Activated CD8-positive, alpha-beta T cell treated with anti-CD3 and anti-CD28 coated beads, Interleukin-2, amount 10 ng/mL, durations not matched to agents 7 days and 5 days (primary cell): ENCODE measurements around the gene CD58. TPM values are rescaled to one million over a fixed set of nuclear protein-coding genes. Genes with fewer than 3 reads are reported as not detected.
"Not testable (repeated sequence)": the region's sequence is repeated elsewhere in the genome, so short reads cannot be mapped to it uniquely, and the experiment has no call there.

ENCODE experiments used
- ATAC-seq: fragments of 150-1000 bp; cut with Tn5 transposase; one replicate; pipeline ENCODE4 v1.10.0; 2021; ENCODE audit warnings: moderate library complexity
- CTCF ChIA-PET: fragments of 350-600 bp; sonication (Branson Sonifier 250); formaldehyde crosslinking; loops from one replicate; lab custom pipeline; 2021; ENCODE audit warnings: antibody characterized with exemption; lab: Charles Lee
- POLR2A ChIA-PET: fragments of 350-600 bp; sonication (Branson Sonifier 250); formaldehyde crosslinking; loops from one replicate; lab custom pipeline; 2021; ENCODE audit warnings: antibody characterized with exemption; lab: Charles Lee
- DNase-seq: peaks from one replicate; pipeline ENCODE4 v3.0.0-alpha.2; 2020
- H3K27ac Mint-ChIP-seq: one replicate; pipeline ENCODE4 v1.8.0; 2021; ENCODE audit warnings: mild to moderate bottlenecking, mixed read lengths
- H3K27me3 Mint-ChIP-seq: one replicate; pipeline ENCODE4 v1.8.0; 2021; ENCODE audit warnings: low read depth, mixed read lengths
- H3K36me3 Mint-ChIP-seq: one replicate; pipeline ENCODE4 v1.8.0; 2021; ENCODE audit warnings: low read depth, mixed read lengths
- H3K4me1 Mint-ChIP-seq: one replicate; pipeline ENCODE4 v1.8.0; 2021; ENCODE audit warnings: low read depth, mixed read lengths
- H3K4me3 Mint-ChIP-seq: one replicate; pipeline ENCODE4 v1.8.0; 2021; ENCODE audit warnings: mild to moderate bottlenecking, mixed read lengths
- H3K9me3 Mint-ChIP-seq: one replicate; pipeline ENCODE4 v1.8.0; 2022; ENCODE audit warnings: mixed read lengths; ENCODE audit not compliant: insufficient read depth
- total RNA-seq, 2 experiments: library from RNA; stranded (reverse); gene quantifications; one replicate each; pipeline ENCODE4 v1.2.3, GENCODE V29; 2021

Gene CD58
- total RNA-seq, 2 experiments from 2014 or later, result 23.9 to 24.7 TPM

DNA sequence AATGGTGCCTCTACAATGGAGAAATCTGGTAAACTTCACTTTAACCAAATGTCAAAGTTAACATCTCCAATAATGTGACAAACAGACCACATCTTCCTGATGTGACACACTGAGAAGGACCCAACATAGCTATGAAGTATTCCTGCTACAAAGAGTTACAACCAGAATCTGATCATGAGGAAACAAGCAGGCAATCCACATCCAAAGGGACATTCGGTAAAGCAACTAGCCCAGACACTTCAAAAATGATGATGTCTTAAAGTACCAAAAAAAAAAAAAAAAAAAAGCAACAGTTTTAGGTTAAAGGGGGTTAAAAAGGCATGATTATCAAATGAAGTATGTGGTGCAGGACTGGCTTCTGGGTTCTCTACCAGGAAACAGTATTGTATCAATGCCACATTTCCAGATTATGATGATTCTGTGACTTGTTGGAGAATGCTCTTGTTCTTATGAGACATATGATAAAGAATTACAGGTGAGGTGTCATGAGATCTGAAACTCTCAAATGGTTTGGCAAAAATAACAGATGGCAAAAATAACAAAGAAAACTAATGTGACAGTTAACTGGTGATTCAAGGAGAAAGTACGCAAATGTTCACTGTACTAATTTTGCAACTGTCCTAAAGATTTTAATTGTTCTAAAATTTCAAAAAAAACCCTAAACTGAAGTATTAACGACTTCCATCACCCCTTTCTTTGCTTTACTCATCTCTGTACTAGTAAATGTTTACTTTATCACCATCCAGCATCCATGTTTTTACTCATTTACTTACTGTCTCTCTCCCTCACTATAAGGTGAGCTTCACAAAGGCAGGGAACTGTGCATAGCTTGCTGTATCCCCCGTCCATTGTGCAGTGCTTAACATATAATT is 2.8 kb downstream of the CD58 start:
- peaks cover 58% of the 10 kb centered on the region for H3K36me3 Mint-ChIP-seq
- H3K9me3 Mint-ChIP-seq, result peaks cover 7% of the 10 kb centered on the region
- POLR2A ChIA-PET, result interaction anchor here (0.7 to 1.3 kb wide), 2 partner anchors 11 to 492 kb away, joined by 3 to 5 read pairs; partner anchors contain the start of gene TTF2
- CTCF ChIA-PET, result interaction anchor here (1.1 to 1.8 kb wide), 5 partner anchors 9 to 105 kb away, joined by 3 to 5 read pairs (median 3); no protein-coding TSS in a partner anchor
- peak overlapping the region; percentile 89 for H3K4me3 Mint-ChIP-seq
- ATAC-seq (no peak), DNase-seq (no peak)
- H3K27ac Mint-ChIP-seq, result no peak overlapping the region
- peaks cover 60% of the 10 kb centered on the region for H3K4me1 Mint-ChIP-seq
- no peaks in the 10 kb centered on the region for H3K27me3 Mint-ChIP-seq

DNA sequence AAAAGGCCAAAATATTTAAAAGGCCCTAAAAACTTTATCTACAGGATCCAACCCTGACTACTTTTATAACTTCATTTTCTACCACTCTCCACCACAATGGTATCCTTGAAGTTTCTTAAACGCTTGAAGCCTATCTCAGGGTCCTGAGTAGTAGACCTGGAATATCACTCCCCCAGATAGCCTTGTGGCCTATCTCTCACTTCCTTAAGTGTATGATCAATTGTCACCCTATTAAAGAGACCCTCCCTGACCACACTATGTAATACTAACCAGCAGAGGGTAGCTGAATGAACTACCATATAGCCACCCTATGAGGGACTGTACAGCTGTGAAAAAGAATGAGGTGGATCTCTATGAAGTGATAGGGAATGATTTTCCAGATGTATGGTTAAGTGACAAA is 5.6 kb downstream of the CD58 start:
- Mint-ChIP-seq H3K4me1 (peaks cover 64% of the 10 kb centered on the region), H3K27ac (no peak overlapping the region), H3K4me3 (no peak overlapping the region), H3K27me3 (no peaks in the 10 kb centered on the region), H3K36me3 (peaks cover 72% of the 10 kb centered on the region), H3K9me3 (peaks cover 12% of the 10 kb centered on the region)
- ChIA-PET CTCF (no interaction called here), POLR2A (no interaction called here)
- ATAC-seq (no peak), DNase-seq (no peak)

- H3K4me3 Mint-ChIP-seq, result no peak overlapping the region
- no peak for DNase-seq
- H3K27me3 Mint-ChIP-seq, result no peaks in the 10 kb centered on the region
- ATAC-seq, result no peak
- ChIA-PET POLR2A (no interaction called here), CTCF (no interaction called here)
- peaks cover 68% of the 10 kb centered on the region for H3K36me3 Mint-ChIP-seq
- no peak overlapping the region for H3K27ac Mint-ChIP-seq
- peaks cover 12% of the 10 kb centered on the region for H3K9me3 Mint-ChIP-seq
- H3K4me1 Mint-ChIP-seq, result peaks cover 61% of the 10 kb centered on the region
Observed at GRCh38 chr1:116564426-116564825, 6.4 kb downstream of the CD58 start.

GRCh38 chr1:116562465-116562864 is 8.4 kb downstream of the CD58 start:
- Mint-ChIP-seq H3K4me1 (peaks cover 56% of the 10 kb centered on the region), H3K36me3 (peaks cover 60% of the 10 kb centered on the region), H3K9me3 (peaks cover 12% of the 10 kb centered on the region)
- ATAC-seq, H3K27me3 Mint-ChIP-seq, DNase-seq, H3K27ac Mint-ChIP-seq, CTCF ChIA-PET, H3K4me3 Mint-ChIP-seq, POLR2A ChIA-PET: not testable (repeated sequence)

- Mint-ChIP-seq H3K4me1 (peaks cover 59% of the 10 kb centered on the region), H3K27me3 (no peaks in the 10 kb centered on the region), H3K9me3 (peaks cover 12% of the 10 kb centered on the region), H3K36me3 (peaks cover 58% of the 10 kb centered on the region), H3K4me3 (no peak overlapping the region), H3K27ac (no peak overlapping the region)
- CTCF ChIA-PET, result no interaction called here
- no peak for DNase-seq
- POLR2A ChIA-PET, result no interaction called here
- no peak for ATAC-seq
Observed at GRCh38 chr1:116561563-116561962, 9.3 kb downstream of the CD58 start.

DNA sequence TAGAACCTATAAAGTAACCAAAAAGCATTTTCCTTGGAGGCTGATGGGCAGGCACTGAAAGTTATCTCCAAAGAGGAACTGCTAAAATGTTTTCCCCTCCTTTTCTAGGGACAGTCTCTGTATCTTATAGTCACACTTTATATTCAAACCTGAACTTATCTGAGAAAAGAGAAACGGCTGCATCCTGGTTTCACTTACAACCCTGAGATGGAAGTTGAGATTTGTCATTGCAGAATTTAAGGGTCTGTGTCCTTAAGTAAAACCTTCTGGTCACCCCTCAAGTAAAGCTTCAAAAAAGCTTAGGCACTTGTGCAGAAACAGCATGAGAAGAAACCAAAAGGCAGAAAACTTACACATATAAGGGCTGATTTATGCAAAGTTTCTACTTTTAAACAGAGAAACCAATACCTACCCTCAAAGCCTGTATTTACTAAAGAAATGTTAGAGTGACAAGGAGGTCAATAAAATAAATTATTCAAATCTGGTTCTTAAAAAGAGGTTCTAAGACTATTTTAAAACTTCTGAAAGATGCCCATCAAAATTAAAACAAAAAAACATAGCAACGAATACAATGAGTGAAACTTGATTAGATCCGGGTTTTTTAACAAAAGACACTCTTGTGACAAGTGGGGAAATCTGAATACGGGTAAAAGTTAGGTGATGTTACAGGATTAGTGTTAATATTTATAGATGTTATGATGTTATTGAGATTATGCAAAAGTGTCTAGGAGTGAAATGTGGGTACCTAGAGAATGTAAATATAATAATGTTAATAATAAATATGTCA is 9.9 kb downstream of the CD58 start:
- DNase-seq (no peak), ATAC-seq (no peak)
- H3K27me3 Mint-ChIP-seq, result no peaks in the 10 kb centered on the region
- ChIA-PET POLR2A (no interaction called here), CTCF (interaction anchor here (1.7 kb wide), 1 partner anchor 11 kb away, joined by 4 read pairs; no protein-coding TSS in a partner anchor)
- peaks cover 12% of the 10 kb centered on the region for H3K9me3 Mint-ChIP-seq
- peaks cover 58% of the 10 kb centered on the region for H3K4me1 Mint-ChIP-seq
- H3K36me3 Mint-ChIP-seq, result peaks cover 55% of the 10 kb centered on the region
- H3K27ac Mint-ChIP-seq, result peak overlapping the region; percentile 5
- H3K4me3 Mint-ChIP-seq, result no peak overlapping the region

GRCh38 chr1:116559304-116559761 is 11.5 kb downstream of the CD58 start:
- Mint-ChIP-seq H3K36me3 (peaks cover 47% of the 10 kb centered on the region), H3K9me3 (peaks cover 12% of the 10 kb centered on the region), H3K4me1 (peaks cover 59% of the 10 kb centered on the region), H3K27me3 (no peaks in the 10 kb centered on the region), H3K27ac (peak overlapping the region; percentile 30), H3K4me3 (no peak overlapping the region)
- POLR2A ChIA-PET, result no interaction called here
- CTCF ChIA-PET, result interaction anchor here (1.0 to 1.7 kb wide), 2 partner anchors 9 to 13 kb away, joined by 3 to 4 read pairs; no protein-coding TSS in a partner anchor
- no peak for ATAC-seq
- DNase-seq, result no peak

GRCh38 chr1:116558571-116558970 is 12.3 kb downstream of the CD58 start:
- no peak overlapping the region for H3K4me3 Mint-ChIP-seq
- ATAC-seq (no peak), DNase-seq (no peak)
- no peak overlapping the region for H3K27ac Mint-ChIP-seq
- H3K9me3 Mint-ChIP-seq, result peaks cover 10% of the 10 kb centered on the region
- ChIA-PET CTCF (interaction anchor here (1.0 kb wide), 1 partner anchor 9 kb away, joined by 3 read pairs; no protein-coding TSS in a partner anchor), POLR2A (no interaction called here)
- H3K4me1 Mint-ChIP-seq, result peaks cover 61% of the 10 kb centered on the region
- no peaks in the 10 kb centered on the region for H3K27me3 Mint-ChIP-seq
- peaks cover 42% of the 10 kb centered on the region for H3K36me3 Mint-ChIP-seq

DNA sequence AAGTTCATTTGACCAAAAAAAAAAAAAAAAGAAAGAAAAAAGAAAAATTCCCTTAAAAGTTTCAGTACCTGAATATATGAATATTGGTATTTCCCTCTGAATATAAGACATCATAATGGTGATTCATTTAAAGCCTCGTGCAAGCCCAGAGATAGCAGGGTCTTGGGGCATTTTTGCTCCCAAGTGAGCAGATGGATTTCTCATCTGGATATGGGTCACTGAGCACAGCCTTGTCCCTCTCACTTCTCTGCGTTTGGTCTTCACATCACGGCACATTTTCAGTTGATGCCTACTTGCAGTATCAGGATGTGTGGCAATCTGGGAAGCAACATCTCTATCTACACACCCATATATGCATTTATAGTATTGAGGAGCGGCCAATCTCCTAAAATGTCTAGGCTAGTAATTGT is 12.7 kb downstream of the CD58 start:
- Mint-ChIP-seq H3K9me3 (peaks cover 6% of the 10 kb centered on the region), H3K27me3 (no peaks in the 10 kb centered on the region), H3K27ac (no peak overlapping the region), H3K4me1 (peaks cover 65% of the 10 kb centered on the region), H3K4me3 (no peak overlapping the region), H3K36me3 (peaks cover 42% of the 10 kb centered on the region)
- ATAC-seq (no peak), DNase-seq (no peak)
- ChIA-PET CTCF (interaction anchor here (1.0 to 2.3 kb wide), 3 partner anchors 10 to 419 kb away, joined by 3 to 8 read pairs (median 5); no protein-coding TSS in a partner anchor), POLR2A (no interaction called here)

- no peaks in the 10 kb centered on the region for H3K9me3 Mint-ChIP-seq
- peaks cover 62% of the 10 kb centered on the region for H3K4me1 Mint-ChIP-seq
- CTCF ChIA-PET, result interaction anchor here (0.9 to 2.3 kb wide), 11 partner anchors 12 to 1050 kb away, joined by 3 to 11 read pairs (median 5); partner anchors contain the start of gene TTF2
- no peak overlapping the region for H3K4me3 Mint-ChIP-seq
- H3K27me3 Mint-ChIP-seq, result no peaks in the 10 kb centered on the region
- ATAC-seq, result no peak
- peak overlapping the region; percentile 63 for H3K27ac Mint-ChIP-seq
- POLR2A ChIA-PET, result interaction anchor here (1.0 to 2.0 kb wide), 3 partner anchors 12 to 503 kb away, joined by 3 to 5 read pairs (median 4); partner anchors contain the start of gene TTF2
- no peak for DNase-seq
- H3K36me3 Mint-ChIP-seq, result peaks cover 35% of the 10 kb centered on the region
Observed at GRCh38 chr1:116557323-116557878, 13.4 kb downstream of the CD58 start.
